Limb (tissue), 2 donors: ENCODE data around the gene ZRANB1.

Experiments
- DNase-seq, 2 donors: peaks; one replicate each; pipeline ENCODE4 v3.0.0-alpha.2; 2016; ENCODE audit errors: extremely low spot score in 2 of 2

Gene ZRANB1

GRCh38 chr10:125017547-125018298 lies 75.8 kb downstream of the ZRANB1 start:
- no peak for DNase-seq

DNA sequence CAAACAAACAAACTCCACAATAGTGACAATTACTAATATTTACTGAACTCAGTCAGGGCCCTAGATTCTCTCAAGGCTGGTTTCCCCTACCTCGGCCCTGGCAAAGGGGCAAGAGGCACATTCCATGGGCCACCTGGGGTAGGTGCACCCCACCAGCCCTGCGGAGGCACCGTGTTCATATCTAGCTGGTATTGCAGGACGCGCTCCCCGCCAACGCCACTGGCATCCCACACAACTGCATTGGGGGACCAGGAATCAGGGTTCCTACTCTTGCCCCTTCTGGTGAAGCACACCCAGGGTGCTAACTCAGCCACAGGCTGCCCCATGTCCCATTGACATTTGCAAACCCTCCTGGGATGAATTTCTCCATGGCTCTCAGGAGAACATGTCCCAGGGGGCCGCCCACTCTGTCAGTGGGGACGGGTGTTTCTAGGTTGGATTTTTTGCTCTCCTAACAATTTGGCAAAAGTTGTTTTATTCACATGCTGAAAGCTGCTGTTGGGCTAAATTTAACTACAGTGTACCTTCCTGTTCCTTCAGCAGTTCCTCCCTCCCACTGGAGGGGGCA lies 76.7 kb downstream of the ZRANB1 start:
- no peak for DNase-seq

DNA sequence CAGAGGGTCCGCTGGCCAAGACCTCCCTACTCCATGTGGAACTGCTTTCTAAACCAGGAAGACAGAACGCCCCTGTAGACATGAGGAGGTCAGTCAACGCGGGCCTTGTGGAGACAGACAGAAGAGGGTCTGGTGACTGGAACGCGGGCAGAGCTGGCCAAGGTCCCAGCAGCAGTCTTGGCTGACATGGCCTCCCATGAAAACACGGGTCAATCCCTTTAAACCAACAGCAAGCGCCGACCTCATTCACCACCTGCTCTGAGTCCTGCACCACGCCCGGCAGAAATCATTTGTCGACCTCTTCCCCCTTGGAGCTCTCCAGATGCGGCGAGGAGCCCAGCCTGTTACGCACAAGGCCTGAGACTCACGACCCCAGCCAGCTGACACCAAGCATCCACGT lies 78.5 kb downstream of the ZRANB1 start:
- no peak for DNase-seq

DNA sequence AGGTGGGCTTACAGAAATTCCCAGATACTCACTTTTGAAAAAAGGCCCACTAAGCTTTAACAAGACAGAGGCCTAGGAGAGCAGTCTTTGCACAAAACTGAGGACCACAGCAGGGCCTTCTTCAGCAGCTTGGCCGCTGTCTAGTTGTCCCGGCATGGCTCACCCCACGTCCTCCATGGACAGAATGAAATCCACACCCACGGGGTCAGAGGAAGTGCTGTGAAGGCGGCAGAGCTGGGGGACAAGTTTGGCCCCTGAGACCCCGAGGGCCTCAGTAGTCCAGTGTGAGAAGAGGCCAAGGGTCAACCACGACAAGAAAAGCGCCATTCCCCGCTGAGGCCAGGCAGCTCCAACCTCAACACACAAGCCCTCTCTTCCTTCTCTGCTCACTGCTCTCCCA lies 78.9 kb downstream of the ZRANB1 start:
- no peak for DNase-seq

DNA sequence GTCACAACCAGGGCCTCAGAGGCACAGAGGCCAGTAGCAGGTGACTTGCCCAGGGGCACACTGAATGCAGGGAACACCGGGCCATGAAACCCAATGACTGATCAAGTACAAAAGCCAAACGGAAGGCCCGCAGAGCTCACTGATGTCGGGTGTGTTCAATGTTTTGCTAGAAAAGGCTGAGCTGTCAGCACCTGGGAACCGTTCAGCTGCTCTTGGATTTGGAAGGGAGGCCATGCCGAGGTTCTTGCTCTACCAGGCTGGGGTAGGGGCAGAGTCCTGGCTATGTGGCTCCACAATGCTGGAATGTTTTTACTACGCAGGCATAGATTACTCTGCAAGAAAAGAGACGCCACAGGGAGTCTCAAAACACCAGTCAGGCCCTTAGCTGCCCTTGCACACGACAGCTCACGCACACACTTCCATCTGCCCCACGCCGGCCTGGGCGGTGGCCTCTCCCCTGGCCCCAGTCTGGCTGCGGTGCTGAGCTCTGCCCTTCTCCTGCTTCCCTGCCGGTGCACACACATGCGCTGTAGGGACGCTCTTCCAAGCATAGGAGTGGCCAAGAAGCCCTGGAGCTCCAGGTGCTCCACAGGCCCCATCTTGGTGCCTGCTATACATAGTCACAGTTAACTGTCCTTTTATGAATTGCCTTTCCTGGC lies 79.9 kb downstream of the ZRANB1 start:
- no peak for DNase-seq

GRCh38 chr10:125022671-125023070 lies 80.7 kb downstream of the ZRANB1 start:
- DNase-seq: no peak

- DNase-seq: peak in 1 of 2 donors; percentile 62
Measured at GRCh38 chr10:125023255-125023654, 81.3 kb downstream of the ZRANB1 start.

DNA sequence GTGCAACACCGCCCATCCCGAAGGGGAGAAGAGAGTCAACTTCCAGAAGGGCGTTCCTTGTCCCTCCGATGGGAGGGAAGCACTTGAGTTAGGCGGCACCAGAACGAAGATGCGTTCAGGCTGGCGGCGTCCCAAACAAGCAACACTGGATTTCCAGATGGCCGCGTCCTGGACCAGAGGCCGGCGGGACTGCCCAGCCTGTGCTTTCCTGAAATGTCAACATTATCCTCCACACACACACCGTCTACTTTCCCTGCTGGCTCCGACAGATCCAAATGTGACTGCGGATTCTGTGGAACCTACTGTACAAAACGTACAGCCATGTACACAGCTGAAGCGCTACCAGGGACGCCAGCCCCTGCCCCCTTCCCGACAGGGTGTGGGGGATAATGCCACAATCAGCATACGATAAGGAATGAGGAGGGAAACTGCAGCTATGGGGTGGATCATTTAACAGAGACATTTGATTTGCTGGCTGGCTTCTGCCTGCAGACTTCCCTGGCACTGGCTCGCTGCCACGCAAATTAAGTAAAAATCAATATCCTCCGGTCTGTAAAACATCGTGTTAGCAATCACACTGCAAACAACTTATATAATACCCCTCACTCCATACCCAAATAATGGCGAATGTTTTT lies 82.1 kb downstream of the ZRANB1 start:
- DNase-seq: no peak

- no peak for DNase-seq
Measured at GRCh38 chr10:125024497-125025234, 82.7 kb downstream of the ZRANB1 start.

GRCh38 chr10:125025341-125025740 lies 83.4 kb downstream of the ZRANB1 start:
- no peak for DNase-seq

DNA sequence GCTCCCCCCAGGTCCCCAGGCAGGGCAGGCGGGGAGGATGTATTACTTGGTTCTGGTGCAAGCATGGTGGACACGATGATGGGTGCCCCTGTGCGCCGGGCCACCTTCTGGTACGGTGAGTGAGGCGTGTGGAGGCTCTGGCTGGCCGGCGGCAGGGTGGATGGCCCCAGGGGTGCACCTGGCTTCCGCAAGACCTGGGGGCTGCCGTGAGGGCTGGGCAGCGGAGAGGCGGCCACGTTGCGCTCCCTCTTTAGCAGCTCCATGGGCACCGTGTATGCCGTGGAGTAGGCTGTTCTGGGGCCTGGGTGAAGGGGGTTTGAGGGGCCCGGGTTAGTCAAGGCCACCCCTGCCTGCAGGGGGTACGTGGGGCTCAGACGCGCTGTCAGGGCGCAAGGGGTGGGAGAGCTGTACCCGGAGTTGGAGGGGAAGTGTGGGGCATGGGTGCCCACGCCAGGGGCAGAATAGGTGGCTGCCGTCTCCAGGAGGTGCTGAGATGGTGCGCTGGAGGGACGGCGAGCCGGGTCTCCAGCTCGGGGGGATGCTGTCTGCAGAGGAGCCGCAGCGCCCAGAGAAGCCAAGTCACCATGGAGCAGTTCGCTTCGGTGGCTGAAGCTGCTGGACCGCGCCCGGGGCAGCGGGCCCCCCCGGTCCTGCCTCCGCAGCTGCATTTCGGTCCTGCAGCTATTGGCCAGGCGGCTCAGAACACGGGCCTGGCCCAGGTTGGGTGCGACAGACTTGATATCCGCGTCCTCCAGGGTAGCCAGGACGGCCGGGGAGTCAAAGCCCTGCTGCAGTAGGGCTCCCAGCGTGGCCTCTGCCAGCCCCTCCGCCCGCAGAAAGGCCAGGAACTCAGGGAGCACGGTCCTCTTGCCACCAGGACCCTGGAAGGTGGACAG lies 84.4 kb downstream of the ZRANB1 start:
- DNase-seq: no peak

GRCh38 chr10:125026974-125027735 lies 85.2 kb downstream of the ZRANB1 start:
- DNase-seq: no peak

GRCh38 chr10:125027871-125028869 lies 86.2 kb downstream of the ZRANB1 start:
- no peak for DNase-seq

GRCh38 chr10:125029584-125030242 lies 87.8 kb downstream of the ZRANB1 start:
- DNase-seq: no peak

- DNase-seq: no peak
Measured at GRCh38 chr10:125030567-125031197, 88.8 kb downstream of the ZRANB1 start.

DNA sequence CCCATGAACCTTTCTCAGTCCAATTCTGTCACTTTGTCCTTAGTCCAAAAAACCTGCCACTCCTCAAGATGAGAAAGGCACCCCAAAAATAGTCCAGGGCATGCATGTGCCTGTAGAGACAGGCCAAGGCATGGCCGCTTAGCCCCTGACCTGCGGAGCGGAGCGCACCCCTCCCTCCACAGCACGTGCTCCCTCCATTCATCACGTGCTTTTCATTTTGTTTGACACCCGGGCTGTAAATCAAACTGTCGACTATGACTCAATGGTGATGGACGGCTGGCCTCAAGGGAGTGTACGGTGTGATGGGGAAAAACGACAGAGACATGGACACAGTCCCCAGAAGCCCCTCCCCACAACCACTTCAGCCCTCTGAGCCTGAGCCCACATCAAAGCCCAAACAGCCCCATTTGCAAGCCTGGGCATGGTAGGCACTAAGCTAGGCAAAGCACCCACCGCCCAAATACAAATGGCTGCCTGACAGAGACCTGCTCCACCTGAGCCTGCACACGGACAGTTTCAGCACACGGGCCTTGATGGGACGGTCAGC lies 90.6 kb downstream of the ZRANB1 start:
- no peak for DNase-seq
